Activated T-cell treated with anti-CD3 and anti-CD28 coated beads for 4 hours (primary cell): ENCODE data around the gene IGSF6.
"Not testable (repeated sequence)": the region's sequence is repeated elsewhere in the genome, so short reads cannot be mapped to it uniquely, and the experiment has no call there.

Experiments
- DNase-seq: peaks from one replicate; pipeline ENCODE4 v3.0.0-alpha.2; 2020

IGSF6 gene

DNA sequence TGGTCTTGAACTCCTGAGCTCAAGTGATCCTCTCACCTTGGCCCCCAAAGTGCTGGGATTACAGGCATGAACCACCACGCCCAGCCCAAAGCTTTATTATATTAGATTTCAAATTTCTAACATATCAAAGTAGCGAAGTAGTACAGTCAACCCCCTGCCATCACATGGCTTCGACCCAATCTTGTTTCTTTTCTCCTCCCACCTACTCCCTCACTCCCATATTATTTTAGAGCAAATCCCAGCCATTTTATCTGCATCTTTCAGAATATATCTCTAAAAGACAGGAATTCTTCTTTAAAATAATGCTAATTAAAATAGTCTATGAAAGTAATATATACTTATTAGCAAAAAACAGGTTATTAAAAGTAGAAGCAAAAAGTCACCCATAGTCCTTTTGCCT, 893 bp downstream of the IGSF6 start:
- DNase-seq = no peak

DNA sequence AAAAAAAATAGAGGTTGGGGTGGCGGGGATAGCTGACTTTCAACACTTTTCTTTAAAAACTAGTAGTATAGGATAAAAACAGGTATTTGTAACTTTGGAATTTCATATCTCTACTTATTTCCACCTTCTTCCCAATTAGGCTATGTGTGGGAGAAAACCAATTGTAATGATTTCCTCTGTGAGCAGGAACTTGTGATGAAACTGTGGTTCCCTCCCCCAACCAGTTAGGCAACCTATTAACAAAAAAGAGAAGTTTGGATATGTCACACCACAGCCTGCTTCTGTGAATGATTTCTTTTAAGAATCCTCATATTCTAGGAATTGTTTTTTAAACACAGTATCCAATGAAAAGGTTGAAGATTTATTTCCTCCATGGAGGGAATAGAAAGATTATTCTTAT, 1.9 kb downstream of the IGSF6 start:
- DNase-seq = no peak

DNA sequence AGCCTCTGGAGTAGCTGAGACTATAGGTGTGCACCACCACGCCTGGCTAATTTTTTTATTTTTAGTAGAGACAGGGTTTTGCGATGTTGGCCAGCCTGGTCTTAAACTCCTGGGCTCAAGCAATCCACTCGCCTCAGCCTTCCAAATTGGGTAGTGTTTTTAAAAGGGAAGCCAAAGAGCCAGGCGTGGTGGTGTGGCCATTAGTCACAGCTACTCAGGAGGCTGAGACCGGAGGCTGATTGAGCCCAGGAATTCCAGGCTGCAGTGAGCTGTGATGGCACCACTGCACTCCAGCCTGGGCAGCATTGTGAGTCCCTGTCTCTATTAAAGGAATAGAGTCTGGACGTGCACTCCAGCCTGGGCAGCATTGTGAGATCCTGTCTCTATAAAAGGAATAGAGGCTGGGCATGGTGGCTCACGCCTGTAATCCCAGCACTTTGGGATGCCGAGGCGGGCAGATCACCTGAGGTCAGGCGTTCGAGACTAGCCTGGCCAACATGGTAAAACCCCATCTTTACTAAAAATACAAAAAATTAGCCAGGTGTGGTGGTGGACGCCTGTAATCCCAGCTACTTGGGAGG, 2.5 kb downstream of the IGSF6 start:
- not testable (repeated sequence) for DNase-seq

DNA sequence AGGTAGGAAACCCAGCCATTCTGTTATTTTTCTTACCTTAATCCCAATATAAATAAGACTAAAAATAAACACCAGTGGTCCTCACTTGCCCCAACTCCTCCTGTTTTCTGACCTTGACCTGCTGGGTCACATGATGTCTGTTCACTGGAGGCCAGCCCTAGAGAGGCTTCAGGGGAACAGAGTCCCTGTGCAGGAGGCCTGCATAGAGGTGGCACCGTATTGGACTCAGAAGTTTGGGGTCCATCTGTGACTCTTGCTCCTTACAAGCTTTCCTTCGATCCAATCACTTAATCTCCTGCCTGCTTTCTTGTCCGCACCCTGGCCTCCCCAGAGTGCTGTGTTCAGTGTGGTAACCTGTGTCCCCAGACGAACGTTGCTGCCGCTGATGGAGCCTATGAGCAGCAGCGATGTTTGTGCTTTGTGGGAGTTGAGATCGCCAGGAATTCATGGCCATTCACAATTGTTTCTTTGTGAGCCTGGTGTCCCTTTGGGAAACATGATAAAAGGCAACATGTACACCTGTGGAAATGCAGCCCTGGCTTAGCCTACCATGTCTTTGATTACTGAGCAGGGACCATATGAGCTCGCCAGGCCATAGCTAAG, 4.7 kb downstream of the IGSF6 start:
- DNase-seq = no peak

DNA sequence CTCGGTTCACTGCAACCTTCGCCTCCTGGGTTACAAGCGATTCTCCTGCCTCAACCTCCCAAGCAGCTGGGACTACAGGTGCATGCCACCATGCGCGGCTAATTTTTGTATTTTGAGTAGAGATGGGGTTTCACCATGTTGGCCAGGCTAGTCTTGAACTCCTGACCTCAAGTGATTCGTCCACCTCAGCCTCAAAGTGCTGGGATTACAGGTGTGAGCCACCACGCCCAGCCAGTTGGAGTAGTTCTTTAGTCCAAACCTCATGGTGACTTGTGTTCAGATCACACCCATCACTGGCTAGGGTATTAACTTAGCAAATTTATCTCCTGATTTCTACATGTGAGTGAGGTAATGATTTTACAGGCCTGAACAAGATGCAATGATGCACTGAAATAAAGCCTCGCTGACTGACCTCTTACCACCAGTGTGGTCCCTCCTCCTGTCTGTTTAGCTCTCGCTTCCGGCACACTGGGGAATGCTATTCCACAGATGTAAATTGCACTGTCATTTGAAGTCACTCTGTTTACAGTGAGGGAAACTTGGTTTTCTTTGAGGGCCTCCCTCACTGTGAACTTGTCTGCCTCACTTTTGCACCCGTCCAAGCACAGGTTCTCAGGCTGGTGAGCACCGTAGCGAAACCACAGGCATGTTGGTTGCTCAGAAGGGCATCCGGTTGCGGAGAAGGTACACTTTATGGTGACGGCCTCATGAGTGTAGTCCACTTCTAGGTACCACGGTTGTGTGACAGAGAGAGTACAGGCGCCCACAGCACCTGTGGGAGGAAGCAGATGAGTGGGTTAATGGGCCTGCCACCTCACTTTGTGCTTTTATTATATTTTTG, 5.5 kb downstream of the IGSF6 start:
- peak; percentile 51 for DNase-seq

DNA sequence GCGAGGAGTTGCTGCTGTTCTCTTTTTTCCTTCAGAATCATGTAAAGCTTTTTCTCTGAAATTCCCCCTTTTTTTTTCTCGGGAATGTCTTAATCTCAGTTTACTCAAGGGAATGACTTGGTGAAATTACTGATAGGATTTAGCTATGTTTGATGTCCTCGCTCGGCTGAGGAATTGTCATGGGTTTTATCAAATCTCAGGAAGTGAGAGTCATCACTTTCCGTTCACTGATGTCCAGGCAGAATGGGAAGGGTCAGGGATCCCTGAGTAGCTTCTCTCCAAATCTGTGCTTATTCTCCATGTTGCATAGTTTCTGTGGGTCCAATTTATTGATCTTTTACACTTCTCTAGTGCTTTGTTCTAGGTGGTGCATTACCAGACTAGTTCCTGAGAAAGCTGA, 6.3 kb downstream of the IGSF6 start:
- DNase-seq = no peak

DNA sequence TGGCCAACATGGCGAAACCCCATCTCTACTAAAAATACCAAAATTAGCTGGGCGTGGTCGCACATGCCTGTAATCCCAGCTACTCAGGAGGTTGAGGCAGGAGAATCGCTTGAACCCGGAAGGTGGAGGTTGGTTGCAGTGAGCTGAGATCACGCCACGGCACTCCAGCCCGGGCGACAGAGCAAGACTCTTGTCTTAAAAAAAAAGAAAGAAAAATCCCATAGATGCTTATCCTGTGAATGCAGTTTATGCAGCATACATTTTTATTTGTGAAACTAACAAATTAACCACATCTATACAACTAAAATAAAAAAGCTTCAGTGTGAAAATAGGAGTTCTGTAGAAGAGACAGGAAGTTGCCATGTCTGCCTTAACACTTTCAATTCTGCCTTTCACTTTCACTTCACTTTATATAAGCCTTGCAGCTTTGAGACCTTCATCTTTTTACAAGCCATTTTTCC, 7.1 kb downstream of the IGSF6 start:
- peak; percentile 14 for DNase-seq

DNA sequence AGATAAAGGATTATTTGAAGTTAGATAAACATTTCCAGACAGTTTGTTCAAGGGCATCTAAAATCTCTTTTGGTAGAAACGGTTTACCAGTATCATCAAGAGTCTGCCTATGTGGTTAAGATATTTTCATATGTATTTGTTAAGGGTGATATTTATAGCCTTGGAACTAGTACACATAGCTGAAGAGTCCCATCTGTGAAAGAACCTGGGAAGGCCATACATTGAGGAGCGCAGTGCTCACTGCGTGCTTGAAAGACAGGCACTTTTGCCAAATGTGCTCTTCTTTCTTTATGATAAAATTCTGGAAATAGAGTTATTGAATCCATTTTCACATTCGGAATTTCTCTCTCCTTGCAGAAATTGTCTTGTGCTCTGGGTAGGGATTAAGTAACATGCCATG, 7.7 kb downstream of the IGSF6 start:
- no peak for DNase-seq

DNA sequence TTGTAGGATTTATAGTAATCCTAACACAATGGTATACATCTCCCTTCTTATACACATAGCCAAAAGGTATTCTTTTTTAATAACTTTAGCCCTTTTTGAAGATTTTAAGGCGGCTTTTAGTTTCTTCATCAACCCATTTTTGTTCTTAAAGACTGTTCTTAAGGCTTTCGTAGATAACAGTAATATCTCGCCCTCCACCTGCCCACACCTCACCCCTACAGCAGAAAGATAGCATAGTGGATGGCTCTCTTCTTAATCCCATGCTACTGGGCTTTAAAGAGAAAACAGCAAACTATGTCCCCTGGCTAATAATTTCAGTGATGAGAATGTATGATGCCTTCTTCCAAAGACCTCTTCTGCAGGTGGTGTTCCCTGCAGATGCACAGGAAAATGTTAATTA, 8.6 kb downstream of the IGSF6 start:
- no peak for DNase-seq

DNA sequence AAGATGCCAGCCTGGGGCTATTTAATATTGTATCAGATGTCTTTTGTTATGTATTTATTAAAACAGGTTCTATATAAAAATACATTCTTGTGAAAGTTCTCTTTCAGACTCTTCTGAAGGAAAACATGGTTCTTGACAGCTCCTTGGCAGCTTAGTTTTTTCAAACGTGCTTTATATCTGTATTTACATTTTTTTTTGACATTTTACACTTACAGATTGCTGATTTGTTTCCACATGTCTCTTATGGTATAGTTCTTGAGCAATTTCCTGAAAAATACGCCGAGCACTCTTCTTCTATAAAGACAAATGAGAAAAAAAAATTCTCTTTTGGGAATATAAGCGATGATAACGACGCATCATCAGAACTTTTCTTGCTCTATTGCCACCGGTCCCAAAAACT, 9.5 kb downstream of the IGSF6 start:
- no peak for DNase-seq

DNA sequence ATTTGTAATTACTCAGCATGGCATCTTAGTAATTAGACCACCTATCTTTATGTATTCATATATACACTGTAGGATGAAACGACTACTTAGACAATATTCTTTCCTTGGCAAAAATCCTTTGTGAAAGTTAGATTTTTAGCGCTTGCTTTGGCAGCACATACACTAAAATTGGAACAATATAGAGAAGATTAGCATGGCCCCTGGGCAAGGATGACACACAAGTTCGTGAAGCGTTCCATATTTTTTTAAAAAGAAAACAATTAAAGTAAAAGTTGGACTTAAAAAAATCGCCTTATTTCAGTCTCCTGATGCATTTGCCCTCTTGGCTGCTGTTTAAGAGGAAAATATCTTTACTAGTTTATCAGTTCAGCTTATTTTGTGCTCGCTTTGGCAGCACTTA, 10.5 kb downstream of the IGSF6 start:
- no peak for DNase-seq

DNA sequence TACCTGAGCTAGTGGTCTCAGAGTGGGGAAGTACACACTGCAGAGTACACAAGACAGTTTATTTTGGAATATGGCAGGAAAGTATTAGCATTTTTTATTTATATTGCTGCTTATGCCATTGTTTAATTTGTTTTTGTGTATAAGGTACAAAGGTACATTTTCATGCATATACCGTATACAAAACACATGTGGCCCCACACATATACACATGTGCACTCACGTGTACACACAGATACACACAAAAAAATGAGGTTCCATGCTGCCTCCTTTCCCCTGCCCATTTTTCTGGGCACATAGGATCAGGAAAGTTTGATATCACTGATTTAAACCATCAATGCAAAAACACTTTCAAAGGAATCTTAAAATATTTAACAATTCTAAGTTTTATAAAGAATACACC, 12.9 kb downstream of the IGSF6 start:
- no peak for DNase-seq

DNA sequence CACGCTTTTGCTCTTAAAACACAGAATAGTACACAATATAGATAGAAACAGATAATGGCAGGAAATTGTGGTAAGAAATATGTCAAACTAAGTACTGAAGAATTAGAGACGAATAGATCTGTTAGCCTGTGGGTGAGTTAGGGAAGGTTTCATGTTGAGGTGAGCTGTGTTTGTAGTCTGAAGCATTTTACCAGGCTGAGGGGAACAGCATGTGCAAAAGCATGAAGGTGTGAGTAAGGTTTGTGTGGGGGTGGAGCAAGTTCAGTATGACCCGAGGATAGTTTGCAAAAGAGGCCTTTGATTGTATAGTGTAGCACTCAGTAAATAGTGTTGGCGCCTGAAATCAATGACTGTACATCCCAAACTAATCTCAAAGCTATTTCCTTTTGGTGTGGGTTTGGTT, 13.8 kb downstream of the IGSF6 start:
- DNase-seq = no peak

DNA sequence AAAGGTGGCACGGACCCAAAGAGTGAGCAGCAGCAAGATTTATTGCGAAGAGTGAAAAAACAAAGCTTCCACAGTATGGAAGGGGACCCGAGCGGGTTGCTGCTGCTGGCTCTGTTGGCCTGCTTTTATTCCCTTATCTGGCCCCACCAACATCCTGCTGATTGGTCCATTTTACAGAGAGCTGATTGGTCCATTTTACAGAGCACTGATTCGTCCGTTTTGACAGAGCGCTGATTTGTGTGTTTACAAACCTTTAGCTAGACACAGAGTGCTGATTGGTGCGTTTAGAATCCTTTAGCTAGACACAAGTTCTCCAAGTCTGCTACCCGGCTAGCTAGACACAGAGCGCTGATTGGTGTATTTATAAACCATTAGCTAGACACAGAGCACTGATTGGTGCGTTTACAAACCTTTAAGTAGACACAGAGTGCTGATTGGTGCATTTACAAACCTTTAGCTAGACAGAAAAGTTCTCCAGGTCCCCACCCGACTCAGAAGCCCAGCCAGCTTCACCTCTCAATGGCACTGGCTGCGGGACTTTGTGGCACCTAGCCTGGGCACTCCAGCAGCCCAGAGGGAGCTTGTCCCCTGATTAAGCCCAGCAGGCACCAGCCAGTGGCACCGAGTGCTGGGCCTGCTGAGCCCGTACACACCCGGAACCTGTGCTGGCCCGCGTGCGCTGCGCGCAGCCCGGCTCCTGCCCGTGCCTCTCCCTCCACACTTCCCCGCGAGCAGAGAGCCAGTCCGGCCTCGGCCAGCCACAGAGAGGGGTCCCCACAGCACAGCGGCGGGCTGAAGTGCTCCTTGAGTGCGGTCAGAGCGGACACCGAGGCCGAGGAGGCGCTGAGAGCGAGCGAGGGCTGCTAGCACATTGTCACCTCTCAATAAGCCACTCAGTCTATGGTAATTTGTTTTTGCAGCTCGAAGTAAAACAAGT, 15.1 kb downstream of the IGSF6 start:
- DNase-seq = no peak

DNA sequence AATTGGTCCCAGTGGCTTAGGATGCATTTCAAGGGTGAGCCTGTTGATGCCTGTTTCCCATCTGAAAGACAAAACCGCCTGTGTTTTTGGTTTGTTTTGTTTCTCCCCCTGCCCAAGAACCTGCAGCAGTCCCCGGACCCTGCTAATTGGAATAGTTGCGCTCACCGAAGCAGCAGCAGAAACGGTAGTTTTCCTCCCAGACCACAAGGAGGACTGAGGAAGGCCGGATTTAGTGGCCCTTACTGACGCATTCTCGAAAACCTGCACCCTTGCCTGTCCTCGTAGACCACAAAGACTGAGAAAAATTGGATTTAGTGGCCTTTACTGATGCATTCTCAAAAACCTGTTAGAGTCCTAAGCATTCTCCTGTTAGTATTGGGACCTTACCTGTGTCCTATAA, 16.7 kb downstream of the IGSF6 start:
- not testable (repeated sequence) for DNase-seq

DNA sequence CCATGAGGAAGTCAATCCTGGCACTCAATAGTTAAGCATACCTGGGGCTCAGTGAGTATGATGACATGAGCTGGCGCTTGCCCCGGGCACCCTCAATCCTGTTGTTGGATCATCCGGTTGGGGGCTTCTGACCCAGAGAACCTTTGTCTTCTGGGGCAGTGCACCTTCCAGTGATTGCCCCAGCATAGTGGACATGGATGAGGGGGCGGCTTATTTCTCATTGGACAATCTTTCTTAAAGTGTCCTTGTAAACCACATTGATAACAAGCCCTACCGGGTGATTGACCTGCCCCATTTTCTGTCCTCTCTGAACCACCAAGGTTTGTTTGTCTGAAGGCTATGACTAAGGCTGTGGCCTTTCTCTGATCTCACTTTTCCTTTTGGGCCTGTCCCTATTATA, 18.2 kb downstream of the IGSF6 start:
- no peak for DNase-seq

DNA sequence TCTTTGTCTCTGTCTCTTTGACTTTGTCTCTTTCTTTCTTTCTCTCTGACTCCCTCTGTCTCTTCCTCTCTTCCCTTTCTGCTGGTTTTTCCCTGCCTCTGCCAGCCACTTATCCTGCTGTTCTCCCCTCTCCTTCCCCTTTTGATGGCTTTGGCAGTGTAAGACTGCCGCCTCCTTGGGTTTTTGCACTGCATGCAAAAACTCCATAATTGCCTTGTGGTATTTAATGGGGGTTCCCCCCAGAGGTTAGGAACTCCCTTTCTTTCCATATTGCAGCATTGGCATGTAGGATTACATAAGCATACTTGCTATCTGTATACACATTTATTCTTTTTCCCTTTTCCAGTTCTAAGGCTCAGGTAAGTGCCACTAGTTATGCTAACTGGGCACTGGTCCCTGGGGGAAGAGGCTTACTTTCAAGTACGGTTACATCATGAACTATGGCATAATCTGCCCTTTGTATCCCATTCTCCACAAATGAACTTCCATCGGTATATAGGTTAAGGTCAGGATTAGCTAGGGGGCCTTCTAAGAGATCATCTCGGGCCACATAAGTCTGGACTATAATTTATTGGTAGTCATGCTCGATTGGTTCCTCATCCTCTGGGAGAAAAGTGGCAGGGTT, 20.3 kb downstream of the IGSF6 start:
- DNase-seq = not testable (repeated sequence)

DNA sequence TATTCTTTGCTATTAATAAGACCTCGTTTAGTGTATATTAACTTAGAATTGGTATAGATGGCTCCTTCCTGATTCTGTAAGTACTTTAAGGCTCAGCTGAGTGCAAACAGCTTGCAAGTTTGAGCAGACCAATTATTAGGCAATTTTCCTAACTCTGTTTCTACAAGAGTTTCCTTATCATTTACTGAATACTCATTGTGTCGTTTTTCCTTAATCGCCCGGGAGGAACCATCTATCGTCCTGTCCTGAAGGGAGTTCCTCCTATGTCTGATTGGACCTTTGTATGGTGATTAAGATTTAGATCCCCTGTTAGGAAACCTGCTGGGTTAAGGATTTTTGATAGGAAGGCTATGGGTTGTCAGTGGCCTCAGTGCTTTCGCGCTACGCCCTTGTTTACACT, 21.0 kb downstream of the IGSF6 start:
- DNase-seq = not testable (repeated sequence)

DNA sequence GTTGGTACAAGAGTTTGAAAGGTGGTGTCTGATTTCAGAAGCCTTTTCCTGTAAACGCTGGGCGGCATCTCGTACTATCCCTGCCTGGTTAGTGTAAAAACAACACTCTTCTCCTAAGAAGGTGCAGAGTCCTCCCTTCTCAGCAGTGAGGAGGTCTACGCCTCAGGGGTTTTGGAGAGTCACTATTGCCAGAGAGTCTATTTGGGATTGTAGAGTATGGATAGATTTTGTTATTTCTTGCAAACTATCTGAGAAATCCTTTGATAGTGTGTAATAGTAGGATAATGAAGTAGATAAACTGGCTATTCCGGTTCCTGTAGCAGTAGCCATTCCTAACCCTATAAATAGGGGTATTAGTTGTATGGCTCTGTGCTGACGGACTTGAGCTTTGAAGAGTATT, 21.5 kb downstream of the IGSF6 start:
- not testable (repeated sequence) for DNase-seq

DNA sequence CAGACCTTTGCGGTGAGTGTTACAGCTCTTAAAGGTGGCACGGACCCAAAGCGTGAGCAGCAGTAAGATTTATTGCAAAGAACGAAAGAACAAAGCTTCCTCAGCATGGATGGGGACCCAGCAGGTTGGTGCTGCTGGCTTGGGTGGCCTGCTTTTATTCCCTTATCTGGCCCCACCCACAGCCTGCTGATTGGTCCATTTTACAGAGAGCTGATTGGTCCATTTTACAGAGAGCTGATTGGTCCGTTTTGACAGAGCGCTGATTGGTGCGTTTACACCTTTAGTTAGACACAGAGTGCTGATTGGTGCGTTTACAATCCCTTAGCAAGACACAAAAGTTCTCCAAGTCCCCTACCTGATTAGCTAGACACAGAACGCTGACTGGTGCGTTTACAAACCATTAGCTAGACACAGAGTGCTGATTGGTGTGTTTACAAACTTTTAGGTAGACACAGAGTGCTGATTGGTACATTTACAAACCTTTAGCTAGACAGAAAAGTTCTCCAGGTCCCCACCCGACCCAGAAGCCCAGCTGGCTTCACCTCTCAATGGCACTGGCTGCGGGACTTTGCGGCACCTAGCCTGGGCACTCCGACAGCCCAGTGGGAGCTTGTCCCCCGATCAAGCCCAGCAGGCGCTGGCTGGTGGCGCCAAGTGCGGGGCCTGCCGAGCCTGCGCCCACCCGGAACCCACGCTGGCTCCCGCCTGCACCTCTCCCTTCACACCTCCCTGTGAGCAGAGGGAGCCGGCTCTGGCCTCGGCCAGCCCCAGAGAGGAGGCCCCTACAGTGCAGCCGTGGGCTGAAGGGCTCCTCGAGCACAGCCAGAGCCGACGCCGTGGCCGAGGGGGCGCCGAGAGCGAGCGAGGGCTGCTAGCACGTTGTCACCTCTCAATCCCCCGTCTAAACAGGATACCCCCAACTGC, 22.5 kb downstream of the IGSF6 start:
- not testable (repeated sequence) for DNase-seq

DNA sequence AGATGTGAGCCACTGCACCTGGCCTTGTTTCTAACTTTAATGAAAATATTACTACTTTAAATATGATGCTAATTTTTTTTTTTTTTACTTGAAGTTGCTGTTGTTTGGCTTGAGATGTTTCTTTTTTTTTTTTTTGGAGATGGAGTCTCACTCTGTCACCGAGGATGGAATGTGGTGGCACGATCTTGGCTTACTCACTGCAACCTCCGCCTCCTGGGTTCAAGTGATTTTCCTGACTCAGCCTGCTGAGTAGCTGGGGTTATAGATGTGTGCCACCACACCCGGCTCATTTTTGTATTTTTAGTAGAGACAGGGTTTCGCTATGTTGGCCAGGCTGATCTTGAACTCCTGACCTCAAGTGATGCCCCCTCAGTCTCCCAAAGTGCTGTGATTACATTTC, 23.6 kb downstream of the IGSF6 start:
- no peak for DNase-seq
